Natural killer cell (primary cell): ENCODE results near the gene CARMIL1. TPM values are rescaled to one million over a fixed set of nuclear protein-coding genes. Genes with fewer than 3 reads are reported as not detected.
A peak's percentile ranks its signal among the peaks of the same experiment; 100 is the strongest.

Source experiments
- ATAC-seq, 3 donors: fragments of 150-1000 bp in 2 of 3; fragments of 200-7000 bp in 1 of 3; cut with Tn5 transposase; 1 replicate in 1 of 3; 2 replicates in 2 of 3; pipeline ENCODE4 v1.10.0; 2021; ENCODE audit warnings: mild to moderate bottlenecking in 2 of 3, moderate library complexity in 2 of 3
- DNase-seq, 2 donors: peaks; one replicate each; pipeline versions ENCODE4 v3.0.0 to v3.0.0-alpha.2; 2013 to 2021; ENCODE audit warnings: mixed read lengths in 1 of 2
- H3K27ac ChIP-seq: one replicate; pipeline ENCODE4 v1.5.1; 2013; ENCODE audit warnings: mild to moderate bottlenecking, low read length
- H3K27me3 ChIP-seq: one replicate; pipeline ENCODE4 v1.6.1; 2013; ENCODE audit warnings: low read length; ENCODE audit not compliant: control insufficient read depth, insufficient read depth
- H3K36me3 ChIP-seq: one replicate; pipeline ENCODE4 v1.6.1; 2013; ENCODE audit warnings: low read length; ENCODE audit not compliant: control insufficient read depth, insufficient read depth
- H3K4me1 ChIP-seq: one replicate; pipeline ENCODE4 v1.6.1; 2013; ENCODE audit warnings: low read length; ENCODE audit not compliant: control insufficient read depth, insufficient read depth
- H3K4me3 ChIP-seq: one replicate; pipeline ENCODE4 v1.5.1; 2013; ENCODE audit warnings: low read length
- H3K9me3 ChIP-seq: one replicate; pipeline ENCODE4 v1.6.1; 2013; ENCODE audit warnings: low read length; ENCODE audit not compliant: control insufficient read depth, insufficient read depth
- H3K27ac Mint-ChIP-seq, 2 donors: one replicate each; pipeline ENCODE4 v1.8.0; 2022; ENCODE audit warnings: mild to moderate bottlenecking in 2 of 2, mixed read lengths in 2 of 2, moderate library complexity in 1 of 2
- H3K27me3 Mint-ChIP-seq, 2 donors: one replicate each; pipeline ENCODE4 v1.8.0; 2022; ENCODE audit warnings: low read depth in 2 of 2, mixed read lengths in 2 of 2
- H3K36me3 Mint-ChIP-seq: one replicate; pipeline ENCODE4 v1.8.0; 2022; ENCODE audit warnings: mixed read lengths
- H3K4me1 Mint-ChIP-seq, 2 donors: one replicate each; pipeline ENCODE4 v1.8.0; 2022; ENCODE audit warnings: mixed read lengths in 2 of 2
- H3K4me3 Mint-ChIP-seq: one replicate; pipeline ENCODE4 v1.8.0; 2022; ENCODE audit warnings: mild to moderate bottlenecking, moderate library complexity, mixed read lengths
- H3K9me3 Mint-ChIP-seq, 2 donors: one replicate each; pipeline ENCODE4 v1.8.0; 2022; ENCODE audit warnings: mixed read lengths in 2 of 2
- WGBS: methylation state at CpG from one replicate; pipeline ENCODE4 v1.1.7; 2013; ENCODE audit warnings: missing lambda C conversion rate; ENCODE audit not compliant: insufficient coverage; 5-methylcytosine and 5-hydroxymethylcytosine counted together
- intact Hi-C: fragments of 100-400 bp; cut with micrococcal nuclease; formaldehyde crosslinking; loops from one replicate; pipeline ENCODE4 v1.14.2; 2022
- total RNA-seq, 4 donors: library from RNA; stranded (reverse); fragments of 120-200 nt in 1 of 4; gene quantifications; one replicate each; pipeline versions ENCODE4 v1.2.3 to v1.2.4, GENCODE V29; 2013 to 2022
- TF ChIP-seq, protein P1 (sequence below): fragments of 200-600 bp; IDR thresholded peaks from one replicate; pipeline ENCODE4 v1.8.0; 2022; ENCODE audit warnings: antibody characterized with exemption

The CARMIL1 gene
- total RNA-seq, 3 donors from 2014 or later (not counting 1 experiment from before 2014, with no cell fraction given), result 0.25 to 1.1 (median 0.35) TPM

DNA sequence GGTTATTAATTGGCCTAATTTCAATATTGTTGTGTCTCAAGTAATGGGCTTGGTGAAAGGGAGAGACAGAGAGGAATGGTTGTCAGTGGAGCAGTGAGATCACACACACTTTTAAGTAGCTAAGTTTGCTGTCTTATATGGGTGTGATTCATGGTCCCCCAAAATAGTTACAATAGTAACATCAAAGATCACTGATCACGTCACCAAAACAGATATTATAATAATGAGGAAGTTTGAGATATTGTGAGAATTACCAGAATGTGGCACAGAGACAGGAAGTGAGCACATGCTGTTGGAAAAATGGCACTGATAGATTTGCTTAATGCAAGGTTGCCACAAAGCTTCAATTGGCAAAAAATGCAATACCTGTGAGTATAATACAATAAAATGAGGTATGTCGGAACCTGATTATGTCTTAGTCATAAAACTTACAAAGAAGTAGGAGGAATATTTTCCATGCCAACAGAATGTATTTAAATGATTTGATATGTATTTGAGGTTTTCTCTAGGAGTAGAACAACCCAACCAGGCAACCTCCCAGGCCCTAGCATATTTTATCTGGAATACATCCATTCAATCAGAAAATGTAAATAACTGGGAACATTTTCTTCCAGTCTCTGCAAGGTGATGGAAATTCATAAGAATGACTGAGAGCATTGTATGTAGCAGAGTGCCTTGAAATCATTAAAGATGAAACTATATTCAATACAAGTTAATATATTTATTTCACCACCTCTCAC is 167.8 kb downstream of the CARMIL1 start:
- Mint-ChIP-seq H3K4me3 (no peak overlapping the region), H3K27ac (no peak overlapping the region), H3K27me3 (no peaks in the 10 kb centered on the region), H3K4me1 (peaks cover 14 to 16% of the 10 kb centered on the region in 2 donors), H3K9me3 (no peaks in the 10 kb centered on the region), H3K36me3 (no peaks in the 10 kb centered on the region)
- Histone ChIP-seq H3K27me3 (no peaks in the 10 kb centered on the region), H3K36me3 (no peaks in the 10 kb centered on the region), H3K9me3 (peaks cover 7% of the 10 kb centered on the region), H3K27ac (no peak overlapping the region), H3K4me3 (no peak overlapping the region), H3K4me1 (peaks cover 8% of the 10 kb centered on the region)
- WGBS, result 100% methylated on average over 1 of the region's 2 CpGs
- TF ChIP-seq, protein P1, sequence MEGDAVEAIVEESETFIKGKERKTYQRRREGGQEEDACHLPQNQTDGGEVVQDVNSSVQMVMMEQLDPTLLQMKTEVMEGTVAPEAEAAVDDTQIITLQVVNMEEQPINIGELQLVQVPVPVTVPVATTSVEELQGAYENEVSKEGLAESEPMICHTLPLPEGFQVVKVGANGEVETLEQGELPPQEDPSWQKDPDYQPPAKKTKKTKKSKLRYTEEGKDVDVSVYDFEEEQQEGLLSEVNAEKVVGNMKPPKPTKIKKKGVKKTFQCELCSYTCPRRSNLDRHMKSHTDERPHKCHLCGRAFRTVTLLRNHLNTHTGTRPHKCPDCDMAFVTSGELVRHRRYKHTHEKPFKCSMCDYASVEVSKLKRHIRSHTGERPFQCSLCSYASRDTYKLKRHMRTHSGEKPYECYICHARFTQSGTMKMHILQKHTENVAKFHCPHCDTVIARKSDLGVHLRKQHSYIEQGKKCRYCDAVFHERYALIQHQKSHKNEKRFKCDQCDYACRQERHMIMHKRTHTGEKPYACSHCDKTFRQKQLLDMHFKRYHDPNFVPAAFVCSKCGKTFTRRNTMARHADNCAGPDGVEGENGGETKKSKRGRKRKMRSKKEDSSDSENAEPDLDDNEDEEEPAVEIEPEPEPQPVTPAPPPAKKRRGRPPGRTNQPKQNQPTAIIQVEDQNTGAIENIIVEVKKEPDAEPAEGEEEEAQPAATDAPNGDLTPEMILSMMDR, result no peak
- intact Hi-C loops, result no loop called here
- ATAC-seq (no peak), DNase-seq (no peak)

DNA sequence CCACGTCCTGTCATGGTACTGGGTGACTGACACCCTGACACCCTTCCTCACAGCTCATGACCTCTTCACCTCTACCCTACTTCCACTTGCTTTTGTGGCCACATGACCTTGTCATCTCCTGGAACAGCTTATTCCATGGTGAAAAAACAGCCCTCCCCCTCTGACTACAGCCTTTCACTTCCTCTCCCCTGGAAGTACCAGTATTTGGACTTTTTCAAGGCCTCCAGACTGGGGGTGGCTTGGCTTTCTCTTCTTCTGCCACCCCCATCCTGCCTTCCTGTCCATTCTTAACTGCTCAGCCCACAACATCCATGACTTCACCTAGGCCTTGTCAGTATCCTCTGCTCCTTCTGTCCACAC is 168.4 kb downstream of the CARMIL1 start:
- H3K27ac Mint-ChIP-seq, result peak overlapping the region; percentile 8 to 50
- H3K9me3 Mint-ChIP-seq, result no peaks in the 10 kb centered on the region
- peaks cover 7% of the 10 kb centered on the region for H3K9me3 ChIP-seq
- intact Hi-C loops, result no loop called here
- no peak overlapping the region for H3K27ac ChIP-seq
- TF ChIP-seq, protein P1, result no peak
- ATAC-seq, result peak; percentile 34 to 84 (median 46)
- 20% methylated on average over 1 of the region's 1 CpG for WGBS
- no peak overlapping the region for H3K4me3 Mint-ChIP-seq
- H3K4me1 ChIP-seq, result peaks cover 8% of the 10 kb centered on the region
- H3K4me1 Mint-ChIP-seq, result peaks cover 14 to 16% of the 10 kb centered on the region in 2 donors
- no peaks in the 10 kb centered on the region for H3K36me3 Mint-ChIP-seq
- no peaks in the 10 kb centered on the region for H3K36me3 ChIP-seq
- no peak for DNase-seq
- no peaks in the 10 kb centered on the region for H3K27me3 Mint-ChIP-seq
- H3K4me3 ChIP-seq, result no peak overlapping the region
- no peaks in the 10 kb centered on the region for H3K27me3 ChIP-seq

DNA sequence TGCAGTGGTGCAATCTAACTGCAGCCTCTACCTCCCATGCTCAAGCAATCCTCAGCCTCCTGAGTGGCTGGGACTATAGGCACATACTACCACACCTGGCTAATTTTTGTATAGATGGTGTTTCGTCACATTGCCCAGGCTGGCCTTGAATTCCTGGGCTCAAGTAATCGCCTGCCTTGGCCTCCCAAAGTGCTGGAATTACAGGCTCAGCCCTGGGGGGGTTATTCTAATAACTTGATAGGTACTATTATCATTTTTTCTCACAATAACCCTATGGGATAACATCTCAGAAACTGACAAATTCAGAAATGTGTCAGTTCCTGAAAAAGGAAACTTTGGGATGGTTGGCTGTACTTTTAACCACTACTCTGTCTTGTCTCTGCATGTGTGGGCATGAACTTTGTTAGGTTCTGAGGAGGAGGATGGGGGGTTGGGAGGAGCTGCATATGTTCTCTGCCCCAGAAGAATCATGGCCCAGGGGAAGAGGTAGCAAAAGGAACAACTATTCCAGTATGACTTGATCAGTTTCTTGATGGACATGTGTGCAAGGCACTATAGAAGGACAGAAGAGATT is 169.9 kb downstream of the CARMIL1 start:
- no peak overlapping the region for H3K4me3 ChIP-seq
- H3K4me1 Mint-ChIP-seq, result peaks cover 10 to 16% of the 10 kb centered on the region in 2 donors
- H3K27ac ChIP-seq, result no peak overlapping the region
- intact Hi-C loops, result no loop called here
- H3K36me3 Mint-ChIP-seq, result no peaks in the 10 kb centered on the region
- ATAC-seq (no peak), DNase-seq (no peak)
- H3K9me3 Mint-ChIP-seq, result no peaks in the 10 kb centered on the region
- H3K27ac Mint-ChIP-seq, result no peak overlapping the region
- no peaks in the 10 kb centered on the region for H3K36me3 ChIP-seq
- no peaks in the 10 kb centered on the region for H3K27me3 ChIP-seq
- H3K27me3 Mint-ChIP-seq, result no peaks in the 10 kb centered on the region
- TF ChIP-seq, protein P1, result no peak
- H3K4me3 Mint-ChIP-seq, result no peak overlapping the region
- peaks cover 8% of the 10 kb centered on the region for H3K4me1 ChIP-seq
- WGBS, result no CpG with 5 or more reads among the region's 2 CpGs
- H3K9me3 ChIP-seq, result peaks cover 7% of the 10 kb centered on the region
